ENCODE results near the gene NRF1. TPM values are rescaled to one million over a fixed set of nuclear protein-coding genes. Genes with fewer than 3 reads are reported as not detected.

The NRF1 gene
- total and polyA plus RNA-seq, 2 of the 13 experiments (the other 11 are each of a cell fraction or from before 2014, with no cell fraction given) = 9.3 to 10.1 TPM

GRCh38 chr7:129626896-129627295, 15.4 kb downstream of the NRF1 start (continued):
- TF ChIP-seq HMGXB3 (CRISPR knock-in tag; IDR thresholded peaks at IDR 0.05; ENCODE audit: borderline replicate concordance) = no peak
- TF ChIP-seq SMARCC2 (IDR thresholded peaks at IDR 0.05) = no peak
- no peak for TF ChIP-seq ZNF704 (CRISPR knock-in tag; IDR thresholded peaks at IDR 0.05; ENCODE audit: borderline replicate concordance)

GRCh38 chr7:129630341-129630740, 18.8 kb downstream of the NRF1 start:
- intact Hi-C loops (cut with micrococcal nuclease; ENCODE audit: unreplicated experiment) (no loop called here), in situ Hi-C loops (cut with HindIII; ENCODE audit: extremely low pct_ligation_motif_present, low pct_unique_long_range_greater_than_20kb) (loop anchor here (25.0 kb wide), 1 partner anchor 268 kb away; no protein-coding TSS in a partner anchor)
- FAIRE-seq (no peak), ATAC-seq (no peak), DNase-seq (ENCODE audit: low spot score) (no peak)
- WGBS (ENCODE audit: low lambda C conversion rate) = 95% methylated on average over 2 of the region's 2 CpGs
- Histone ChIP-seq H3K9ac (ENCODE audit: insufficient read depth, low read depth, low read length) (no peak overlapping the region), H3K27ac (ENCODE audit: extremely low read length, insufficient read depth, low read length) (no peak overlapping the region), H3K27me3 (ENCODE audit: control insufficient read depth in 1 of 2, insufficient read depth in 2 of 2, low read length in 2 of 2) (no peaks in the 10 kb centered on the region), H3K4me1 (ENCODE audit: insufficient read depth, low read length) (peaks cover 11% of the 10 kb centered on the region), H4K20me1 (ENCODE audit: insufficient read depth, low read length) (no peaks in the 10 kb centered on the region; the same call in 1 of the 2 replicates), H3K4me2 (ENCODE audit: low read depth, low read length) (no peak overlapping the region), H3K36me3 (replicated peaks in 1 of 2; ENCODE audit: control insufficient read depth in 1 of 2, insufficient read depth in 2 of 2, low read length in 2 of 2) (no peaks in the 10 kb centered on the region; a peak in 1 of 5 replicates), H3K79me2 (ENCODE audit: insufficient read depth, low read length) (peaks cover 77% of the 10 kb centered on the region), H3K4me3 (replicated peaks in 1 of 3; ENCODE audit: insufficient read depth in 1 of 3, low read depth in 2 of 3, low read length in 3 of 3) (no peak overlapping the region), H3K9me3 (ENCODE audit: low read length) (no peaks in the 10 kb centered on the region), H2AFZ (ENCODE audit: low read length) (no peak overlapping the region)
- TF ChIP-seq SNRNP70 (IDR thresholded peaks at IDR 0.05; ENCODE audit: low read depth, low read length) = no peak
- ChIA-PET CTCF (ENCODE audit: low intra/inter-chr PET ratio, low total read pairs) (no interaction called here), POLR2A (no interaction called here)
- BruUV-seq (replicated peaks) = no TSS peak
